ENCODE results near the gene TSC22D4. TPM values are rescaled to one million over a fixed set of nuclear protein-coding genes. Genes with fewer than 3 reads are reported as not detected.

The TSC22D4 gene
- total RNA-seq, 2 experiments from 2014 or later = 81.4 to 83.7 TPM

Other genes starting within 250 kb of the TSC22D4 start
- gene SPDYE3, start 171.5 kb downstream of the TSC22D4 start, total RNA-seq = not detected
- gene PILRB, start 121.1 kb downstream of the TSC22D4 start, total RNA-seq = 10 to 100 TPM; 24.5 to 28.3 TPM
- gene PILRA, start 105.7 kb downstream of the TSC22D4 start, total RNA-seq = under 1 TPM; 0.68 TPM
- gene ZCWPW1, start 50.5 kb downstream of the TSC22D4 start, total RNA-seq = 1 to 10 TPM; 2.9 to 3.0 TPM
- 10 to 100 TPM; 60.1 to 65.4 TPM for gene MEPCE, start 49.4 kb downstream of the TSC22D4 start, total RNA-seq
- 10 to 100 TPM; 45.7 to 46.4 TPM for gene PPP1R35, start 42.7 kb downstream of the TSC22D4 start, total RNA-seq
- gene SPACDR, start 15.0 kb downstream of the TSC22D4 start, total RNA-seq = 1 to 10 TPM; 1.0 to 1.5 TPM
- under 1 TPM; 0.29 to 0.34 TPM for gene NYAP1, start 4.7 kb upstream of the TSC22D4 start, total RNA-seq
- 10 to 100 TPM; 52.4 to 55.4 TPM for gene AGFG2, start 60.0 kb upstream of the TSC22D4 start, total RNA-seq
- 1 to 10 TPM; 4.4 to 6.0 TPM for gene SAP25, start 94.7 kb upstream of the TSC22D4 start, total RNA-seq
- gene LRCH4, start 106.9 kb upstream of the TSC22D4 start, total RNA-seq = 10 to 100 TPM; 65.6 to 68.1 TPM
- under 1 TPM; 0.54 to 0.80 TPM for gene FBXO24, start 107.1 kb upstream of the TSC22D4 start, total RNA-seq
- gene PCOLCE, start 123.1 kb upstream of the TSC22D4 start, total RNA-seq = 1 to 10 TPM; 4.0 TPM
- gene MOSPD3, start 133.3 kb upstream of the TSC22D4 start, total RNA-seq = 10 to 100 TPM in 1 of 2 experiments, 1 to 10 TPM in 1; 9.7 to 10.0 TPM
- 10 to 100 TPM; 10.9 to 11.1 TPM for gene TFR2, start 162.3 kb upstream of the TSC22D4 start, total RNA-seq
- gene ACTL6B, start 177.2 kb upstream of the TSC22D4 start, total RNA-seq = not detected
- 100 to 1,000 TPM; 200 to 202 TPM for gene GNB2, start 194.5 kb upstream of the TSC22D4 start, total RNA-seq
- 10 to 100 TPM; 41.9 to 45.2 TPM for gene GIGYF1, start 215.0 kb upstream of the TSC22D4 start, total RNA-seq
- gene POP7, start 226.9 kb upstream of the TSC22D4 start, total RNA-seq = 10 to 100 TPM; 84.5 to 85.6 TPM
- gene EPO, start 241.3 kb upstream of the TSC22D4 start, total RNA-seq = not detected

All from activated naive CD8-positive, alpha-beta T cell treated with anti-CD3 and anti-CD28 coated beads for 36 hours (primary cell).